CD4-positive, alpha-beta T cell treated with Interleukin-21 for 1 hour (primary cell): ENCODE data around the gene CERS2.

Source experiments
- DNase-seq: peaks from one replicate; pipeline ENCODE4 v3.0.0-alpha.2; 2020

Gene CERS2, protein sequence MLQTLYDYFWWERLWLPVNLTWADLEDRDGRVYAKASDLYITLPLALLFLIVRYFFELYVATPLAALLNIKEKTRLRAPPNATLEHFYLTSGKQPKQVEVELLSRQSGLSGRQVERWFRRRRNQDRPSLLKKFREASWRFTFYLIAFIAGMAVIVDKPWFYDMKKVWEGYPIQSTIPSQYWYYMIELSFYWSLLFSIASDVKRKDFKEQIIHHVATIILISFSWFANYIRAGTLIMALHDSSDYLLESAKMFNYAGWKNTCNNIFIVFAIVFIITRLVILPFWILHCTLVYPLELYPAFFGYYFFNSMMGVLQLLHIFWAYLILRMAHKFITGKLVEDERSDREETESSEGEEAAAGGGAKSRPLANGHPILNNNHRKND

DNA sequence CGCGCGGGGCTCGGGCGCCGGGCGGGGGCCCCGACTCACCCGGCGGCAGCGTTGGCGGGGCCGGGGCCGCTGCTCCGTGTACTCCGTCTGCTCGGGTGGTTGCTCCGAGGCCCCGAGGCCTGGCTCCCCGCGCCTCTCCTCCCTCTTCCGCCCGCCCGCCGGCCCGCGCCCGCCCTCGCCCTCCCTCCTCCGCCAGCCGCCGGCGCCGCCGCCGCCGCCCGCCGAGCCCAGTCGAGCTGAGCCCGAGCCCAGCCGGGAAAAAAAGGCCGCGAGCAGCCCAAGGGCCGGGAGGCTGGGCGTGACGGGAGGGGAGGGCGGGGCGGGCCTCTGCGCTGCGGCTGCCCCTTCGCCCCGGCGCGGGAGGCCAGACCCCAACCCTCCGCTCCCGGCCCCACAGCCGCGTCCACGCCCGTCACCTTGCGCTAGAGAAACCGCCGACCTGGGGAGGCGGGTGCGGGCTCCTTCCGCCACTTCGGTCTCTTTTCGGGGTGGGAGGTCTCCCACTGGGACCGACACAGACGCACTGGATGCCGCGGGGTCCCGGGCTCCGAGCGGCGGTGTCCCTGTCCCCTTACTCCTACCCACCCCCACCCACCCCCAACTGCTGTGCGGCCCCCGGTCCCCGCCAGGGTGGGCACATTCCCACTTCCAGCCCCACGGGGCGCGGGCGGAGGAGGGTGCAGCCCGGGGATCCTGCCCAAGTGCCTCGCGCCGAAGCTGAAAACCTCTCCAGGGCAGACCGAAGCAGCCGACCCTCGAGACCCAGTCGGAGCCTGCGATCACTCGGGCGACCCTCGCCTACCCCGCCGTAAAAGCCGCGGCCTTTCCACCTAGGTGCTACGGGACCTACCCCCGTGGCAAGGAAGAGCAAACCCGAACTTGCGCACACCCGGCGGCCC, at the start of gene CERS2:
TSS of gene CERS2 (minus strand) at position 256 of the 899 bp plus-strand sequence. CDS start 5,745 bp downstream, outside the sequence.
- DNase-seq: peak; percentile 84

DNA sequence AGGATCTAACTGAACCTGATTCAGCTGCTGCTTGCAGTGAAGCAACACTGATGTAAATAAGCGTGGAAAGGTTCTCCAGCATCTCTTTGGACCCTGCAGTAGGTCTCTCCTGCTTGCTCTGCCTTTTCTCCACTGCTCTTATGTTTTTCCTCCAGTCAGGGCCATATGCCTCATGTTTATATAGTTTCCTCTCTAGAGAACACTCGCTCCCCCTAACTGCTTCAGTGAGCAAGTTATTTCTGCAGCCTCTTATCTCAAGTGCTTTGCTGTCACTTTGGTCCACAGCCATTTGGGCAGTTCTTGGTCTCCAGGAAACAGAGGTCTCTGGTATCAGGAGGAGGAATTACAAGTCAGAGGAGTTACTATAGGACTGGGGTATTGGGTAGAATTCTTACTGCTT, 38.9 kb upstream of the CERS2 start:
- no peak for DNase-seq

DNA sequence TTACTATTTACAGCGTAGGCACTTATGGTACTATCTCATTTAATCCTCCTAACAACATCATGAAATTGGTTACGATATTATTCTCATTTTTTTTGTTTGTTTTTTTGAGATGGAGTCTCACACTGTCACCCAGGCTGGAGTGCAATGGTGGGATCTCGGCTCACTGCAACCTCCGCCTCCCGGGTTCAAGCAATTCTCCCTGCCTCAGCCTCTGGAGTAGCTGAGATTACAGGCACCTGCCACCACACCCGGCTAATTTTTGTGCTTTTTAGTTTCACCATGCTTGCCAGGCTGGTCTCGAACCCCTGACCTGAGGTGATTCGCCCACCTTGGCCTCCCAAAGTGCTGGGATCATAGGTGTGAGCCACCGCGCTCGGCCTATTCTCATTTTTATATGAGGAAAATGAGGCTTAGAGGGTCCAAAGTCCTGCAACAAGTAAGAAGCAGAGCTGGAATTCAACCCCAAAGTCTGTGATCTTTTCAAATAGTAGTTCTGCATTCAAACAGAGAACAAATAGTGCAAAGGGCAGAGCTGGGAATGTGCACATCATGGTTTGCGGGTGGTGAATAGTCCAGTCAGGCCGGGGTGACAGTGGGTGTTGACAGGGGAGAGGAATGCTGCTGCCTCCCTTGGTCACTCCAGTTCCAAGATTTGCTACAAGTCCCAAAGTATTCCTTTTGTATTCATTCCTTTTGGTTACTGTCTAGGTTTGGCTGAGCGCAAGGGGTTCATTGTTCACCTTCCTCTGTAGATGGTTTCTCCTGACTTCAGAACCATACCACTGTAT, 38.2 kb upstream of the CERS2 start:
- DNase-seq: no peak

DNA sequence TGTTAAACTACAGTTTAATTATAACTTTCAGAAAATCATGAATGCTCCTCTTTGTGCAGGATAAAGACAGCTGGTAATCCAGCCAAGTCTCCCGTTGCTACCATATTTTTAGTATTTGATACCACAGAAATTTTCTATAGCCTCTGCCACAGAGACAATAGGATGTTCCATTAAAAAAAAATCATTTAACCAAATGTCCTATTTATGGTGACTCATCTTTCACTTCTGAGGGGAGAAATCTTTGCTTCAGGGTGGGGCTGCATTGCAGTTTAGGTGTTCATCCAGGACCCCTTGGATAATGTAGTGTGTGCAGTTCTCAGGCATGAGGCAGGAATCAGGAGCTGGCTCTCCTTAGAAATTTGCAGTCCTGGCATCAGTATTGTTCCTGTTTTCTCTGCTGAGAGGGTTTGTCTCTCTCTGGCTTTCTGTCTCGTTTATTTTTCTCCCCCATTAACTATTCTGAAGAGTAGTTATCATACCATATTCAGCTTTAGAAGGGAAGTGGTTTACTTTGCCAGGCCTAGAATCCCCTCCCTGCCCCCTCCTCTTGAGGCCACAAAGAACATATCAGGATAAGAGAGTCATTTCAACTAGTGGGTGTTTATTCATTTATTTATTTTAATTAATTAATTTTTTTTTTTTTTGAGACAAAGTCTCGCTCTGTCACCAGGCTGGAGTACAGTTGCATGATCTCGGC, 36.7 kb upstream of the CERS2 start:
- no peak for DNase-seq

DNA sequence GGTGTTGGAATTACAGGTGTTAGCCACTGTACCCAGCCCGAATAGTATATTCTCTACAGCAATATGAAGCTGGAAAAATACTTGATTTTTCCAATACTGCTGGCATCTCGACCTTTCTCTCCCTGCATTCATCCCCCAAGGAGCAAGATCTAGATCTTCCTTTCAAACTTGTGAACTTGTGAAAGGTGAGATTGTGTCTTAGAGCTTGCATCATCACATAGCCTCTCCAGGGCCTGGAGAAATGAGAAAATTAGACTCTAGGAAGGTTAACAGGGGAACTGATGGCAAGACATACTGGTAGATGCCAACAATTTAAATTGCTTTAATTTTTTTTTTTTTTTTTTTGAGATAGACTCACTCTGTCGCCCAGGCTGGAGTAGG, 35.7 kb upstream of the CERS2 start:
- no peak for DNase-seq

DNA sequence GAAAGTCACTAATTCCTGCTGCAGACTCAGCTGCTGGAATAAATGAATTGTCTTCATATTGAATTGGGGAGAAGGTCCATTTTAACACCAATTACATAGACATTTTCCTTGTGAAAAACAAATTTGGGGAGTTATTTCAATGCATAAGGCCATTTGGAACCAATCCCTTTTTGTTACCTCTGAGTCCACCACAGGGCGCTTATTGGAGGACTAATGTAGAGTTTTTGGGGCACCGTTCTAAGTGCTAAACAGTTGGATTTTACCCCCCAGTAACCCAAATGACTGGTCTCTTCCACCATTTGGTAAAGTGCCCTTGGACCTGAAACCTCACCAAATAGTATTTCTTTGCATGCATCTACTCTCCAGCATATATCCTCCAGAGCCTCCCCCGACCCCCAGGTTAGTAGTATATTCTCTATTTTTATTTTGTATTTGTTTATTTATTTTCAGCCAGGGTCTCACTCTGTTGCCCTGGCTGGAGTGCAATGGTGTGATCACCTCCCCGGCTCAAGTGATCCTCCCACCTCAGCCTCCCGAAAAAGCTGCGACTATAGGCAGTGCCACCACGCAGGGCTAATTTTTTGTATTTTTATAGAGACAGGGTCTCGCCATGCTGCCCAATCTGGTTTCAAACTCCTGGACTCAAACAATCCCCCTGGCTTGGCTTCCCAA, 35.2 kb upstream of the CERS2 start:
- no peak for DNase-seq

DNA sequence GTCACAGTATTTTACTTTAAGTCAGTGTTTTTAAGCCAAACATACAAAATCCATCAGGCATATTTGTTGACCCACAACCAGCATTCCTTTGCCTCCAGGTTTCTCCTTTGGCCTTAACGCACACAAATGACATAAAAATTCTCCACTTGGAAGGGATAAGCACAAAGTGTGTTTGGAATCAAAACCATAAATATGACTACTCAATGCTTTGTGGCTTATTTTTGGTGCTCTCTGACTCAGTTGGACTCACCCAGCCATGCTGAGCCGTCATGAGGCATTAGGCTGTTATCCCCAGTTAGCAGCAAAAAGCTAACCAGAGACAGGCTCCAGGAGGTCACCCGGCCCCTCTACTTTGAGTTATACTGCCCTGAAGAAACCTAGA, 34.6 kb upstream of the CERS2 start:
- DNase-seq: no peak

DNA sequence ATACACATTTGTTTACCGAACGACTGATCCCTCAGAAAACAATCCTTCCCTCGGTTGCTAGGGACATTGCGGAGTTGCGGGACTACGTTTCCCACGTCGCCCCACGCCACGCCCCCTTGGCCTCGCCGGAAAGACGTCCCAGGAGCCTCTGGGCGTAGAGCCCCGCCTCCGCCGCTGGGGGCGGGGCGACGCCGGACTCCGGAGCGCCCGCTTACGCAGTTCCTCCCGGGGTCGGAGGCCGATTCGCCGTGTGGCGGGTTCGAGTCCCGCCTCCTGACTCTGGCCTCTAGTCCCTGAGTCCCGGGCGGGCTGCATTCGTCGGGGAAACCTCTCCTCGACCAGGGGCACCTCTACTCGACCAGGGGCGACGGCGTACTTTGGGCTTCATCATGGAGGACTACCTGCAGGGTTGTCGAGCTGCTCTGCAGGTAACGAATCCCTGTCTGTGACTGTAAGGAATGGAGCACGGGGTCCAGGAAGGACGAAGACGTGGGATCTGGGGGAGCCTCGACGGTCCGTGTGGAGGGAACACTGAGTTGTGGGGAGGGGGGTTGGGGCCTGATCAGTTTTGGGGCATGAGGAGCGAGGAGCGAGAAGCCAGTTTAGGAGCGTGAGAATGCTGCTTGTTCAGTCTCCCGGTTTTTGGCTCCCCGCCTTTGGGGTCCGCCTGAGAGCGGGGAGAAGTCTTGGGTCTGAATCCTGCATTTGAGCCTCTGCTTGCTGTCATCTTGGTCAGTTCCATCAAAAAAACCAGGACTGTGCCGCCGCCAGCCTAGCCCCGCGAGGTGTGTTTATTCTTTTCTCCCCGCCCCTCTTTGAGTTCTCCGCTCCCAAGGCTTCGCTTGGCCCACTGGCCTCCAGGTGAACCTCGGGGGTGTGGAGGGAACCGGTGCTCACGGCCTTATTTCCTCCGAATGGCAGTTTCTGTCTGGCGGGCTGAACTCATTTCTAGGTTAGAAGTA, 33.9 kb upstream of the CERS2 start, which contains the start of gene PRUNE1:
TSS of gene PRUNE1 (plus strand) at position 206 of the 962 bp plus-strand sequence. CDS start at position 390, 184 bp downstream.
- peak; percentile 98 for DNase-seq

DNA sequence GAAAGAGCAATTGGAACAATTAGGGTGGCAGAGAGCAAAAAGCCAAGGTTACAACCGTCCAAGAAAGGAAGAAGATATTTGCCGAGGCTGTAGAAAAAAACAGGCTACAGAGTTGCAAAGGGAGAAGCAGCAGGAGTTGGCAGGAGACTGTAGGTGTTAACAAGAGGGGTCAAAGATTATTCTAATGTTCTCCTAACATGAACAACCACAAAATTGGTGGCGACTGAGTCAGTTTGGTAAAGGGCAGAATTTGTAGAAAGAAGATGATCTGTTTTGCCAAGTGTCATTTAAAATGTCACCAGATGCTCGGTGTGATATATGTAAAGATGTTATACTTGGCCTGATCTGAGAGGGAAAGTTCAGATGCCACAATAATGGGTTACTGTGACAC, 33.2 kb upstream of the CERS2 start:
- DNase-seq: no peak

DNA sequence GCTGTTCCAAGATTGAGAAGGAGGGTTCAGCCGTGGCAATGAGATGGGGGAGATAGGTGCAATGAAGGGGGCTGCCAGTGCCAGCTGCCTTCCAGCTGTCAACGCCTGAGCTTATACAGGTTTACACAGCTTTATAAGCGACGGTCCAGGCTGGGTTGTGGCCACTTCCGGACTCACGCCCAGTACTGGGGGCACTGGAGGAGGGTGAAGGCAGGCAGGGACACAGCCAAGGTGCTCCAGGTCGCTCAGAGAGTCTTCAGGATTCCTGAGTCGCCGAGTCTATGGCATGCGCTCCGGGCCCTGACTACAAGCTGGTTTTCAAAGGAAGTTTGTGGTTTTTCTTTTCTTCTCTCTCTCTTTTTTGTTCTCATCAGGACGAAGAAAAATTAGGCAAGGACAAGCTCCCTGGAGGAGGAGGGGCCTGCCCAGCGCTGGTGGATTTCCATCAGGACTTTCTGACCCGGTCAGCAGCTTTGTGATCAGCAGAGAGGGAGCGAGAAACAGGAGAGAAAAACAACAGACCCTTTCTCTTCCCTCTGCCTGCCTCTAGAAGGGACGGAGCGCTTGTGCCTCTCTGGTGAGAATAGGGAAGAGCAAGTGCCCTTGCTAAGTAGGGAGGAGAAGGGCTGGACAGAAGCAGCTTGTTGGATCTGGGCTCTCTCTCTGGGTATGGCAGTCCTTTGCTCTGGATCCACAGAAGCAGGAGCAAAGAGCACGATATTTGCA, 31.9 kb upstream of the CERS2 start, which contains the start of gene MINDY1:
TSS of gene MINDY1 (minus strand) at position 576 of the 726 bp plus-strand sequence. CDS start 4,285 bp downstream, outside the sequence.
- peak; percentile 53 for DNase-seq

DNA sequence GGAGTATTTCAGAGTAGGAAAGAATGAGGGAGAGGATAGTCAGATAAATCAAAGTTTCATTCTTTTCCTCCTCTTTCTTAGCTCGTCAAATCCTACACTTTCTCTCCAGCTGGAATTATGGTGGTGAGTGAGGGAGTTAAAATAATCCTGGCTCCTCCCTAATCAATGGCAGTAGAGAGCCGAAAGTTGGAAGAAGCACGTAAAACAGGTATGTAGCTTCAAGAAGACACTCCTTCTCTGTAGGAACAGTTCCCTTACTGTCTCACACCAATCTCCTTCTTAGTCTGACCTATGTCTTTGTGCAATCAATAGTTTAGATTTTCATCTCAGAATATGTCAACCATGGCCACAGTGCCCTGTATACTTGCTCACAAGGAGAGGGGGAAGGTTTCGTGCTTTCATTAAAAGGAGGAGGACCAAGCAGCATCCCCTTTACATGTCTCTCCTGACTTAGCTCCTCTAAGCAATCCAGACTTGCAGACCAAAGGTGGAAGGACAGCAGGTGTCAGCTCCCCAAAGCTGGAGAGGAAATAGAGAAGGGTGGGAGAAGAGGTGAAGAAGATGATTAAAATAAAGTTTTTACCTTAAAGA, 31.2 kb upstream of the CERS2 start:
- no peak for DNase-seq

DNA sequence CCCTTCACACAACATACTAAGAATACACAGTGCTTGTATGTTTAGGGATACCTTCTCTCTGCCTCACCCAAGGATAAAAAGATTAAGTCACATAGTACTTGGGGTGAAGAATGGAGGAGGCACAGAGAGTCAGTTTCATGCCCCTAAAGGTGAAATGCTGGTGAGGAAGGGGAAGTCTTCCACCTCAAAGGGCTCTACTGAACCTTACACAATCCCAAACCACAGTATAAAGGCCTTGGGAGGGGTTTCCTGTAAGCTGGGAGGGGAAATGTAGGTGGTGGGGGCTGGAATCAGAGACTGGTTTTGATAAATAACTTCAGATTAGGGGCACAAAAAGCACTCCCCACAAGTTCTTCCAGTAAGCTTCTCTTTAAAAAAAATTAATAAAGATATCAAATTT, 28.5 kb upstream of the CERS2 start:
- peak; percentile 51 for DNase-seq

DNA sequence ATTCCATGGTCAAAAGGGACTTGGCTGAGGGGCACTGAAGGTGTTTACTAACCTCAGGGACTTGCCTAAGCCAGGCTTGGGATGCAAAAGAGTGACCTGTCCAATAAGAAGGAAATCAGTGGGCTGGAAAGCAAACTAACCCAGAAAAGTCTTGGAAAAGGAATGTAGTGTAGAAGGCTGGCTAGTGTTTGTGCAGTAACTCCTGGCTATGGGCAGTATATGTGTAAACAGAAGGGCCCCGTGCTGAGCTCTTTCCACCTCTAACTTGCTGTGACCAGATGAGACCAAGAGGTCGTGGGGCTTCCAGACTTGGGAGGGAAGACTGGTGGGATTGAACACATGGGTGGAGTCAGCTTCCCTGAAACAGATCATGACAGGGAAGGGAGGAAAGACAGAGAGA, 28.0 kb upstream of the CERS2 start:
- DNase-seq: no peak

DNA sequence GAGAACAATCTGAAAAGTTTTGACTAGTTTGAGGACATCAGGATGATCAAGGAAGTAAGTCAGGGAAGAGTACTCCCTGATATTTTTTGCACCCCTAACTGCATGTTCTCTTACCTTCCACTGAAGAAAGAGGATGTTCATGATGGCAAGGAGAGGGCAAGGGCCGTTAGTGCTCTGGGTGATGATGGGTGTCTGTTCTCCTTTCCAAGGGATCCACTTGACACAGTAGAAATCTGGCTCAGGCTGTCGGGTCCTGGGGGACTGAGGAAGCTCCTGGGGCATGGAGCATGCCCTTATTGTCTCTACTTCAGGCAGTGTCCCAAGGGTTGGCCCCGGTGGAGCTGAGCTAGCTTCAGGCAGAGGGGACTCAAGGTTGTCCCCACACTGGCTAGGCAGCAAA, 27.4 kb upstream of the CERS2 start:
- no peak for DNase-seq

DNA sequence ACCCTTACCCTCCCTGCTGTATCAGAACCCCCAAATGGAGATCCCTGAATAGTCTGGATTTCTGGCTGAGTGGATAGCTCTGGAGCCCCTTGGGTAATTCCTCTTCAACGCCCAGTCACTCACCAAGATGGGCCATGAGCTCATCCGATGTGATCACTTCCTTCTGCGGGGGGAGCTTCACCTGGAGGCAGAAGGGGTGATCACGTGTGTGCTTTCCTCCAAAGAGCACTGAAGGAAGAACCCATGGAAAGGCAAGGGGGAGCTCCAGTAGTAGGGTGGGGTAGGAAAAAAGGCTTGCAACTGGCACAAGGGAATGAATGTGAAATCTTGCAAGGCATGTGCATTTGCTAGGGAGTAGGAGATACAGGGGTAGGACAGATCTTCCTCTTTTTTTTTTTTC, 27.0 kb upstream of the CERS2 start:
- no peak for DNase-seq

DNA sequence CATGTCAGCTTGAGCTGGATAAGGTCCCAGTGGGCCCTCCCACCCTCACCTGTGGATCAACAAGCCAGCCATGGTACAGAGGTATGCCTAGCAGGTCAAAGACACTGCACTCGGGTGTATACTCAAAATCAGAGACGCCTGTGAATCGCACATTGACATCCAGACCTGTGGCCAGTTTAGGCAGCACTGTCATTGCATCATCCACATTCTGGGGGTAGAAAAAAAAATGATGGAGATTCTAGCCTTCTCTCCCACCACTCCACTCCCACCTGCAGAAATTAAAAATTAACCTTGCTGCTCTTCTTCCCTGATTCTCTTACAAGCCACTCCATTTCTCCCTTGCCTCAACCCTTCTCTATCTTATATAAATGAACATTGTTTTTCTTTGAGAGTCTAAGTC, 25.8 kb upstream of the CERS2 start:
- DNase-seq: no peak

DNA sequence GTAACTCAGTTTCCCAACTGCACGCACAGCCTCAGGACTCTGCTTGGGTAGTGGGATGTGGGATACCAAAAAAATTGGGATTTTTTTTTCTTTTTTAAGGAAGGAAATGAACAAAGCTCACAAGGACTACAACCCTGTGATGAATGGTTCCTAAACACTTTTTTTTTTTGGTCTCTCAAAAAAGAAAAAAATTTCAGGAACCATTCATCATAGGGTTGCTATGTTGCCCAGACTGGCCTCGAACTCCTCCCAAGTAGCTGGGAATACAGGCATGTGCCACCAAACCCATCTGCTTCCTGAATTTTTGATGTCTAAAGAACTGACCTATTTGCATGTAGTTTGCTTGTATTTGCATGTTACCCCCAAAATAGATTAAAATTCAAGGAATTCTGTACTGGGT, 25.3 kb upstream of the CERS2 start:
- no peak for DNase-seq

DNA sequence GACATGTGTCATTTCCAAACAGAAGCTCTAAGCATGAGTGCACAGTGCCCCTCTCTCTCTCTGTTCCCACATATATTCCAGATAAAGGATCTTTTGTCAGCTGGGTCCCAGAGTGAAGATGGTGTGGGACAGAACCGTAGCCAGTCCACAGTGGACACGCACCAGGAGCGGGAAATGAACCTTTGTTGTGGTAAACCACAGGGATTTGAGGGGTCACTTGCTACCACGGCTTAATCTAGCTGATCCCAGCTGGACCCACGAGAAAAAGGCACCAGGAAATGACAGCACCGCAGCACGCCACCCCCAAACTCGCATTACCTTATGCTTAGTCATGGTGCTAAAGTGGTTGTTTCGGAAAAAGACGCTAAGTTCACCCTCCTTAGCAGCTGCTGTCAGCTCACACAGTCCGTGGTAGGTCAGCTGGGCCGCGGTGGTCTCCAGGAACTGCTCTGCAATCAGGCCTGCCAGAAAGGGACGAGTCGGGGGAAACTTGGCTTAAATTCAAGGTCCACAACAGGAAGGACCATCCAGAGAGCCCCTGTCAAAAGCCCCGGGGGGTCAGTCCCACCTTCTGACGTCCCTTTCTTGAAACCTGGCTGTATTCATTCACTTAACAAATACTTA, 24.5 kb upstream of the CERS2 start:
- no peak for DNase-seq

DNA sequence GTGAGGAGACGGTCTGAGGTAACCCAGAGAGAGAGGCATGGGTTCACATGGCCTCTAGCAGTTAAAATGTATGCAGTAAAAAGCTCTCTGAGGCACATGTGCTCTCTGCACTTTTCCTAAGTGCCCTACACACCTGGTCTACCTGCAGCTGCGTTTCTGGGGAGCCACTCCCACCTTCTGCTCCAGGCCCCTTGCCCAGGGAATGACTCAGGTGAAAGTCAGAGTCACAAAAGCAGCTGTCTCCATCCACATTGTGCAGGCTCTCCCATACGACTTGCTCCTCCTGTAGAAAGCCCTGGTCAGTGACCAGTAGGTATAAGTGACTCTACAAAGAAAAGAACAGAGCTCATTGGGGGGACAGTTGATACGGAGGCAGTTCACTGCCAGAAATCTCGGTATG, 23.3 kb upstream of the CERS2 start:
- no peak for DNase-seq
